ENCODE measurements around the gene LEUTX.
"Not testable (repeated sequence)": the region's sequence is repeated elsewhere in the genome, so short reads cannot be mapped to it uniquely, and the experiment has no call there.

DNA sequence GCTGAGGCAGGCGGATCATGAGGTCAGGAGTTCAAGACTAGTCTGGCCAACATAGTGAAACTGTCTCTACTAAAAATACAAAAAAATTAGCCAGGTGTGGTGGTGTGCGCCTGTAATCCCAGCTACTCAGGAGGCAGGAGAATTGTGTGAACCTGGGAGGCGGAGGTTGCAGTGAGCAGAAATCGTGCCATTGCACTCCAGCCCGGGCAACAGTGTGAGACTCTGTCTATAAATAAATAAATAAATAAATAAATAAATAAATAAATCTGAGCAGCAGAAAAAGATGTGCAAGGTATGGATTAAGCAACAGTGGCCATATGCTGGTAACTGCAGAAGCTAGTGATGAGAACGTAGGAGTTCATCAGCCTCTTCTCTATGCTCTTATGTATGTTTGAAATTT lies 35.5 kb downstream of the LEUTX start:
- not testable (repeated sequence) for TF ChIP-seq CTCF (IDR thresholded peaks at IDR 0.05); POLR2AphosphoS5 (IDR thresholded peaks at IDR 0.05; ENCODE audit: low read depth, low read length); SIN3A (IDR thresholded peaks at IDR 0.05; ENCODE audit: borderline replicate concordance, insufficient read depth, low read depth, low read length)
- TF ChIP-seq, protein P1, sequence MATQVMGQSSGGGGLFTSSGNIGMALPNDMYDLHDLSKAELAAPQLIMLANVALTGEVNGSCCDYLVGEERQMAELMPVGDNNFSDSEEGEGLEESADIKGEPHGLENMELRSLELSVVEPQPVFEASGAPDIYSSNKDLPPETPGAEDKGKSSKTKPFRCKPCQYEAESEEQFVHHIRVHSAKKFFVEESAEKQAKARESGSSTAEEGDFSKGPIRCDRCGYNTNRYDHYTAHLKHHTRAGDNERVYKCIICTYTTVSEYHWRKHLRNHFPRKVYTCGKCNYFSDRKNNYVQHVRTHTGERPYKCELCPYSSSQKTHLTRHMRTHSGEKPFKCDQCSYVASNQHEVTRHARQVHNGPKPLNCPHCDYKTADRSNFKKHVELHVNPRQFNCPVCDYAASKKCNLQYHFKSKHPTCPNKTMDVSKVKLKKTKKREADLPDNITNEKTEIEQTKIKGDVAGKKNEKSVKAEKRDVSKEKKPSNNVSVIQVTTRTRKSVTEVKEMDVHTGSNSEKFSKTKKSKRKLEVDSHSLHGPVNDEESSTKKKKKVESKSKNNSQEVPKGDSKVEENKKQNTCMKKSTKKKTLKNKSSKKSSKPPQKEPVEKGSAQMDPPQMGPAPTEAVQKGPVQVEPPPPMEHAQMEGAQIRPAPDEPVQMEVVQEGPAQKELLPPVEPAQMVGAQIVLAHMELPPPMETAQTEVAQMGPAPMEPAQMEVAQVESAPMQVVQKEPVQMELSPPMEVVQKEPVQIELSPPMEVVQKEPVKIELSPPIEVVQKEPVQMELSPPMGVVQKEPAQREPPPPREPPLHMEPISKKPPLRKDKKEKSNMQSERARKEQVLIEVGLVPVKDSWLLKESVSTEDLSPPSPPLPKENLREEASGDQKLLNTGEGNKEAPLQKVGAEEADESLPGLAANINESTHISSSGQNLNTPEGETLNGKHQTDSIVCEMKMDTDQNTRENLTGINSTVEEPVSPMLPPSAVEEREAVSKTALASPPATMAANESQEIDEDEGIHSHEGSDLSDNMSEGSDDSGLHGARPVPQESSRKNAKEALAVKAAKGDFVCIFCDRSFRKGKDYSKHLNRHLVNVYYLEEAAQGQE (IDR thresholded peaks at IDR 0.05; ENCODE audit: insufficient read depth in 1 of 2, low read depth in 2 of 2, low read length in 1 of 2), result not testable (repeated sequence)

Measured in Panc1 (cell line).